Calu3 (cell line): Measurements from ENCODE around the gene PSD. TPM values are rescaled to one million over a fixed set of nuclear protein-coding genes. Genes with fewer than 3 reads are reported as not detected.

Source experiments
- BruUV-seq: library from RNA; stranded (reverse); fragments of 400-500 nt; replicated peaks from 2 replicates; lab custom pipeline; 2021; lab: Mats Ljungman, UMichigan
- CTCF ChIA-PET: fragments of 300-600 bp; sonication (Branson Sonifier 250); formaldehyde crosslinking; loops from one replicate; lab custom pipeline; 2022; ENCODE audit warnings: antibody characterized with exemption; lab: Charles Lee
- DNase-seq: peaks from one replicate; pipeline ENCODE4 v3.0.0; 2022
- H3K27ac Mint-ChIP-seq: one replicate; pipeline ENCODE4 v1.8.0; 2022; ENCODE audit warnings: mixed read lengths; ENCODE audit not compliant: unreplicated experiment
- H3K27me3 Mint-ChIP-seq: one replicate; pipeline ENCODE4 v1.8.0; 2022; ENCODE audit warnings: mixed read lengths; ENCODE audit not compliant: unreplicated experiment
- H3K36me3 Mint-ChIP-seq: one replicate; pipeline ENCODE4 v1.8.0; 2022; ENCODE audit warnings: mild to moderate bottlenecking, moderate library complexity, mixed read lengths; ENCODE audit not compliant: insufficient read depth, unreplicated experiment
- H3K4me1 Mint-ChIP-seq: one replicate; pipeline ENCODE4 v1.8.0; 2022; ENCODE audit warnings: mild to moderate bottlenecking, low read depth, mixed read lengths; ENCODE audit not compliant: unreplicated experiment
- H3K4me3 Mint-ChIP-seq: one replicate; pipeline ENCODE4 v1.8.0; 2022; ENCODE audit warnings: mild to moderate bottlenecking, low read depth, moderate library complexity, mixed read lengths; ENCODE audit not compliant: unreplicated experiment
- H3K9me3 Mint-ChIP-seq: one replicate; pipeline ENCODE4 v1.8.0; 2022; ENCODE audit warnings: low read depth, mixed read lengths; ENCODE audit not compliant: unreplicated experiment
- CTCF ChIP-seq: fragments of 200-600 bp; IDR thresholded peaks from one replicate; pipeline ENCODE4 v1.8.0; 2022; ENCODE audit warnings: antibody characterized with exemption; ENCODE audit not compliant: unreplicated experiment
- intact Hi-C: fragments of 100-400 bp; cut with micrococcal nuclease; formaldehyde crosslinking; loops from one replicate; pipeline ENCODE4 v1.10.0; 2022; ENCODE audit not compliant: unreplicated experiment
- total RNA-seq: library from RNA; stranded (reverse); gene quantifications from 2 replicates; pipeline ENCODE4 v1.2.3, GENCODE V29; 2022

PSD gene
- total RNA-seq, 1 experiment from 2014 or later = 0.35 TPM

GRCh38 chr10:102421507-102421756 is 2.8 kb upstream of the PSD start:
- no TSS peak for BruUV-seq
- intact Hi-C loops = no loop called here
- Mint-ChIP-seq H3K4me1 (peaks cover 4% of the 10 kb centered on the region), H3K4me3 (peak overlapping the region; percentile 92), H3K36me3 (peaks cover 48% of the 10 kb centered on the region), H3K9me3 (no peaks in the 10 kb centered on the region), H3K27me3 (peaks cover 25% of the 10 kb centered on the region), H3K27ac (peak overlapping the region; percentile 80)
- no peak for DNase-seq
- CTCF ChIA-PET = interaction anchor here (1.0 to 3.1 kb wide), 6 partner anchors 11 to 191 kb away, joined by 4 to 18 read pairs (median 6); partner anchors contain the start of genes CUEDC2 and NFKB2
- no peak for TF ChIP-seq CTCF

GRCh38 chr10:102420714-102421506 is 2.3 kb upstream of the PSD start, which contains the start of gene FBXL15:
Gene FBXL15 (plus strand): TSS chr10:102420836. CDS start chr10:102421130, 294 bp downstream.
- CTCF ChIA-PET = interaction anchor here (0.7 to 3.1 kb wide), 6 partner anchors 12 to 163 kb away, joined by 4 to 18 read pairs (median 5); partner anchors contain the start of genes CUEDC2 and NFKB2
- Mint-ChIP-seq H3K36me3 (peaks cover 48% of the 10 kb centered on the region), H3K4me1 (peaks cover 5% of the 10 kb centered on the region), H3K27me3 (peaks cover 31% of the 10 kb centered on the region), H3K4me3 (peak within 1 kb of the TSS; percentile 92), H3K9me3 (no peaks in the 10 kb centered on the region), H3K27ac (peak within 1 kb of the TSS; percentile 80)
- no TSS peak for BruUV-seq
- peak; percentile 88 for DNase-seq
- TF ChIP-seq CTCF = no peak
- intact Hi-C loops = no loop called here

- H3K9me3 Mint-ChIP-seq = no peaks in the 10 kb centered on the region
- intact Hi-C loops = no loop called here
- no TSS peak for BruUV-seq
- no peak overlapping the region for H3K27ac Mint-ChIP-seq
- CTCF ChIA-PET = interaction anchor here (0.5 to 3.1 kb wide), 7 partner anchors 12 to 164 kb away, joined by 3 to 18 read pairs (median 5); partner anchors contain the start of genes CUEDC2 and NFKB2
- DNase-seq = no peak
- H3K4me1 Mint-ChIP-seq = peaks cover 8% of the 10 kb centered on the region
- peaks cover 48% of the 10 kb centered on the region for H3K36me3 Mint-ChIP-seq
- TF ChIP-seq CTCF = no peak
- H3K4me3 Mint-ChIP-seq = peak overlapping the region; percentile 92
- peaks cover 37% of the 10 kb centered on the region for H3K27me3 Mint-ChIP-seq
Observed at GRCh38 chr10:102420181-102420713, 1.7 kb upstream of the PSD start.

GRCh38 chr10:102419269-102420180 is 940 bp upstream of the PSD start:
- no TSS peak for BruUV-seq
- DNase-seq = peak; percentile 47
- TF ChIP-seq CTCF = no peak
- Mint-ChIP-seq H3K27me3 (peaks cover 44% of the 10 kb centered on the region), H3K27ac (no peak overlapping the region), H3K4me1 (peaks cover 8% of the 10 kb centered on the region), H3K9me3 (no peaks in the 10 kb centered on the region), H3K36me3 (peaks cover 48% of the 10 kb centered on the region), H3K4me3 (peak overlapping the region; percentile 92)
- CTCF ChIA-PET = interaction anchor here (0.5 to 1.6 kb wide), 3 partner anchors 15 to 164 kb away, joined by 3 to 4 read pairs (median 4); no protein-coding TSS in a partner anchor
- intact Hi-C loops = no loop called here
